Dedifferentiated amniotic fluid mesenchymal stem cell (primary cell): ENCODE results near the gene COL23A1.
A peak's percentile ranks its signal among the peaks of the same experiment; 100 is the strongest.

Experiments
- DNase-seq: peaks from one replicate; pipeline ENCODE4 v3.0.0-alpha.2; 2016; ENCODE audit errors: extremely low spot score

Gene COL23A1

DNA sequence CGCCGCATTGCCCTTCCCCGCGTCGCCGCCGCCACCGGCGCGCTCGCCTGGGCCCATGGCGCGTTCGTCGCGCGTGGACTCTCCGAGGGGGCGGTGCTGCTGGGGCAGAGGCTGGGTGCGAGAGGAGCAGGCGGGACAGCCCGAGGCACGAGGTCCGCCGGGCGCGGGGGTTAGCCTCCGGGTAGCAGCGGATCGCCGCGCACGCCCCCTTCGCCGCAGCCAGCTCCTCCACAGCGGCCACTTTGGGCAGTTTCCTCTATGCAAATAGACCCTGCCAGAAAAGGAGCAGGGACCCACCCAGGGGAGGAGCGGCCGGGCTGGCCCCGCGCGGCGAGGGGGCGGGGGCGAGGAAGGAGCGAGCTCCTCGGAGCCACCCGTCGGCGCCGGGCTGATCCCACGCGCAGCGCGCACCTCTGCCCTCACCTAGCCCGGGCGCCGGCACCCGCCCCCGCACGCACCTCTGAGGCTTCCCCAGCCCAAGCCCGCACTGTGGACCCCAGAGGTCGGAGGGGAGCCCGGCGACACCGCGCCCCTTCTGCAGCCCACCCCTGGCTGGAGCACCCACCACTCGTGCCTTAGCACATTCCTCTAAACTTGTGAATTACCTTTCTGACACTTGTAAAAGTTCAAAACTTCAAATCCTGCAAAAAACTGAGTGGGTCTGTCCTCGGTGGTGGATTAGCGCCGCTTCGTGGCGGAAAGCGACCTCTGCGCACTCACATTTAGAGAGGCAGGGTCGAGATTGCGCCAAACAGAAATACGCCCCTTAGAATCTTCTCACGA lies at the start of gene COL23A1:
Gene COL23A1 (minus strand): TSS at position 253 of the 783 bp plus-strand sequence.
- DNase-seq = peak; percentile 45

GRCh38 chr5:178637356-178638074 lies 47.3 kb upstream of the COL23A1 start:
- no peak for DNase-seq

DNA sequence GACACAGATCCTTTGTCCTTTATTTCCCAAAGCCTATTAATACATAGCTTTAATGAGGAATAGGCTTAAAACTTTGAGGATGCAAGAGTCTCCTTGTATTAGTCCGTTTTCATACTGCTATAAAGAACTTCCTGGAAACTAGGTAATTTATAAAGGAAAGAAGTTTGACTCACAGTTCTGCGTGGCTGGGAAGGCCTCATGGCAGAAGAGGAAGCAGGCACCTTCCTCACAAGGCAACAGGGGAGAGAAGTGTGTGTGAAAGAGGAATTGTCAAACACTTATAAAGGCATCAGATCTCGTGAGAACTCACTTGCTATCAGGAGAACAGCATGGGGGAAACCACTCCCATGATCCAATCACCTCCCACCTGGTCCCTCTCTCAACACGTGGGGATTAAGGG lies 42.1 kb upstream of the COL23A1 start:
- DNase-seq = no peak

DNA sequence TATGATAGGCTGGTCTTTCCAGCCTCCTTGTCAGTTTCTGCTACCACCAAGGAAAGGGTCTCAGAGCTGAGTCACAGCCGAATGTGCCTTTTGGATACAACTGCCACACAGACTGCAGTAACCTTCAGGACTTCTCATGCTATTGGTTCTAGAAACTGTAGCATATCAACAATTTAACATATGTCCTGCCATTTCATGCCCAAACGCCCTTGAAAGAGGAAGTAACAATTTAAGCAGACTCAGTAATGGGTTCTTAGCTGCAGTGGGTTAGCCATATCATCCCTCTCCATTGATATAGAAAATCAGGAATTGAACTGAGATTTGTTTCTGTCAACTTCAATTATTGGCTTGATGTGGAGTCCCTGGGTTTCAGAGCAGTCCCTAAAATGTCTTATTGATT lies 40.8 kb upstream of the COL23A1 start:
- DNase-seq = no peak

DNA sequence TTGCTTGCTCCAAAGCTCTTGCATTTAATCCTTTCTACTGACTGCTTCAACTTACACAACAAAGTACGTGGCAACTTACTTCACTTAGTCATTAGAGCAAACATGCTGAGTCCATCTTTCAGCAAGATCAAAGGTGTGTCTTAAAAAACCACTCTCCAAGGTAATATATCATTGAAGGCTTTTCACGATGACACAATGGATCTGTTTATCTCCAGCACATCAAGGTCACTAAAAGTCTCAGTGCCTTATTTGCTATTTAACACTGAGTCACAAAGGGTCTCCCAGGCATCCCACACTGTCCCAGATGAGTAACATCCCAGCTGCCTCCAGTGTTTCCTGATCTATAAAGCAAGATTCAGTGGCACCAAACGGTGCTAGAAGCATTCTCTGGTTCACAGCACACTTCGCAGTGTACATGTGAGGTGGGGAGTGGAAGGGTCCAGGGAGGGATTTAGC lies 40.3 kb upstream of the COL23A1 start:
- DNase-seq = no peak

DNA sequence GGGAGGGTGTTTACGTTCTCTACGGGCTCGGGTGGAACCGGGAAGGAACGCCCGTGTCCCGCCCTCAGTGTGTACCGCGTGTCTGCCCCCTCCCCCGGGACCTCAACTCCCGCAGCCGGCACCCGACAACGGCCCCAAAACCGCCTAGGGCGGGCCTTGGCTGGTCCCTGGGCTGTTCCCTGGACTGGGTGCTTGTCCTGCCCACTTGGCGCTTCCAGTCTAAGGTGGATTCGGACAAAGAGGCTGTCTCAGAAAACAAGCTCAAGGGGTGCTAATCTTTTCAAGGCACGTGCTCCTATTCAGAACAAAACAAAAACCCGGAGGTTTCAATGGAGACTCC lies 37.0 kb upstream of the COL23A1 start:
- DNase-seq = no peak

- DNase-seq = peak; percentile 91
Observed at GRCh38 chr5:178626484-178627258, 36.5 kb upstream of the COL23A1 start, which contains the start of gene CLK4. CLK4 (minus strand) TSS chr5:178627050; CDS start chr5:178623416, 3,634 bp downstream.

- DNase-seq = no peak
Observed at GRCh38 chr5:178625679-178626483, 35.7 kb upstream of the COL23A1 start.

DNA sequence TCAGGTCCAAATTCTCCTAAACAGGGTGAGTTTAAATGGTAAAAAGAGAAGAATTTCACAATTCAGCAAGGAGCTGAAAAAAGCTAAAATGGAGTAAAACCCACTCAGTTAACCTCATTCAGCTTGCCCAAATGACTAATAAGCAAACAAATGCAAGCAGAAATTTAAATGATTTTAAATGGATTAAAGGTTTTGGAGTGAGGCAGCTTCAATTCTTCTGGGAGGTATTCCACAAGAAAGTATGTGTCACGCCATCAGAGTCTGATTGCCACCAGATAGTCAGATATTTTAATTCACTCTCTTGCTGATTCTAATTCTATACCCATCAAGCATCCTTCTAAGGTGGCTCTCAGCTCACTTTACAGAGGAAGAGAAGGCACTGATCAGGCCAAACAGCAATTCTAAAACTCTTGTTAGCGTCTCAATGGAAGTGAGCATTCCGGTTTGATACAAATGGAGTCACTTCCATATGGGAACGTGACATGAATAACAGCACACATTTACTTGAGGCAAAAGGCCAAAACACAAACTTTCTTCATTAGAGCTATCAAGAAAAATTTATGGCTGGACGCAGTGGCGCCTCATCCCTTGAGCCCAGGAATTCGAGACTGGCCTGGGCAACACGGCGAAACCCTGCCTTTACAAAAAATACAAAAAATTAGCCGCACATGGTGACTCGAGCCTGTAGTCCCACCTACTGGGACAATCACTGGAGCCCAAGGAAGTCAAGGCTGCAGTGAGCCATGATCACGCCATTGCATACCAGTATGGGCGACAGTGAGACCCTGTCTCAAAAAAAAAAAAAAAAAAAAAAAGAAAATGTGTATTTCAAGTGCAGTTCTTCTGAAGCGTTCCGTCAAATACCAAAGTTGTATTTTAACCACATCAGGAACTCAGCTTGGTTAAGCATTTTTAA lies 34.7 kb upstream of the COL23A1 start:
- no peak for DNase-seq

DNA sequence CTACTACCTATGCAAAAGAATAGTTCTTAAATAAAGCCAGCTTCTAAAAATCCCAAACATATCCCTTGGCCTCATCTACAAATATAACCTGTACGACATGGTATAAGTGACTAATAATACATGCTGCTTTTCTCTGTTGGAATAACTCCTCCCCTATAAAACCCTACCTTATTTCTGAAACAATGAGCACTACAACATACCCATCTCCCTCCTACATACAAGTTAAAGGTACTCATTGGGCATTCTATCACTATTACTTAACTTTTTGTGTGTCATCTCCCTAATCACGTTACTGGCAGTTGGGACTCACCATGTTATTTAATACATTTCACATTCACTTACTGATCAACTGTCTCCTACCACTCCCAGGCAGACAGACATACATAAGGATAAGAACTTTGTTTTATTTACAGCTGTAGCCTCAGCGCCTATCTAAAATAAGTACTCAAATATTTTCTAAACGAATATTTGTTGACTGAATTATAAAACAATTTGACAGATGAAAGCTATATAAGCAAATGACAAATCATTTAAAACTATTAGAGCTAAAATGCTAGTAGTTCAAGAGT lies 32.6 kb upstream of the COL23A1 start:
- DNase-seq = no peak

- DNase-seq = no peak
Observed at GRCh38 chr5:178619390-178619789, 29.2 kb upstream of the COL23A1 start.

DNA sequence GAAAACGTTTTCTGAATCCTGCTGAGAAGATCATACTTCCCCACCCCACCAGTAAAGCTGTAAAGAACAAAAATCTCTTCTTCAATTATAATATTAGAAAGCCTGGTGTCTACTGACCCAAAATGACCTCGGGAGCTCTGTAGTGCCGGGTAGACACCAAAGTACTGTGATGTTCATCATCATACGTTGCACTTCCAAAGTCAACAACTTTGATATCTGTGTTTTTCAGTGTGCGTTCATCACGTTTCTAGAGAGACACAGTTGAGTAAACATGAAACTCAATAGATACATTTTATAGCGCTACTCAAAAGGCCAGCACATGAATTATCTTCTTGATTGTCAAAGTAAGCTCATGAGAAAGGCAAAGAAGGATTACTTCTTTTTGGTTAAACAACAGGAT lies 22.1 kb upstream of the COL23A1 start:
- DNase-seq = no peak

- no peak for DNase-seq
Observed at GRCh38 chr5:178606269-178606668, 16.1 kb upstream of the COL23A1 start.

DNA sequence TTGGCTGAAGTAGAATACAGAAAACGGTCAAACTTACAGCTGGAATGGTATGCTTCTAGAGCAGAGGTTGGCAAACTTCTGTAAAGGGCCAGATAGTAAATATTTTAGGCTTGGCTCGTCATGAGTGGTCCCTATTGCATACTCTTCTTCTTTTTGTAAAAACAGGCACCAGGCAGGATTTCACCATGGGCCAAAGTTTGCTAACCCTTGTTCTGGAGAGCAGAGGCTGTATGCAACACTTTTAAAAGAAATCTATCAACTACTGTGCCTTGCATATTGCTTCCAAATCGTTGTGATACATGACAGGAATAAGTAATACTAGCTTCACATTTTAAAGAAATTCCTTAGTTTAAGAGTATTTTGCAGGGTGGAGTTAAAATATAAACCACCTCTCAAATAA lies 15.6 kb upstream of the COL23A1 start:
- no peak for DNase-seq

- no peak for DNase-seq
Observed at GRCh38 chr5:178602752-178603151, 12.6 kb upstream of the COL23A1 start.

DNA sequence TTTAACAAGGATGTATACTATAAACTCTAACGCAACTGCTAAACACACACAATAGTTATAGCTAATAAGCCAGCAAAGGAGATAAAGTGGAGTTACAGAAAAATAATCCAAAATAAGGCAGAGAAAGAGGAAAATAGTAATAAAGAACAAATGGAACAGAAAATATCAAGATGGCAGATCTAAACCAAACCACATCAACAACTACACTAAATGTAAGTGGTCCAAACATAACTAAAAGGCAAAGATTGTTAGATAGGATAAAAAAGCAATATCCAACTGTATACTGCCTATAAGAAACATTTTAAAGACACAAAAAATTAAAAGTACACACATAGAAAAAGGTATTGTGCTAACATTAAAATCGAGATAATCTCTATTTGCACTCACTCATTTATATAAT lies 5.6 kb upstream of the COL23A1 start:
- DNase-seq = no peak

- DNase-seq = no peak
Observed at GRCh38 chr5:178595150-178595549, 5.0 kb upstream of the COL23A1 start.

DNA sequence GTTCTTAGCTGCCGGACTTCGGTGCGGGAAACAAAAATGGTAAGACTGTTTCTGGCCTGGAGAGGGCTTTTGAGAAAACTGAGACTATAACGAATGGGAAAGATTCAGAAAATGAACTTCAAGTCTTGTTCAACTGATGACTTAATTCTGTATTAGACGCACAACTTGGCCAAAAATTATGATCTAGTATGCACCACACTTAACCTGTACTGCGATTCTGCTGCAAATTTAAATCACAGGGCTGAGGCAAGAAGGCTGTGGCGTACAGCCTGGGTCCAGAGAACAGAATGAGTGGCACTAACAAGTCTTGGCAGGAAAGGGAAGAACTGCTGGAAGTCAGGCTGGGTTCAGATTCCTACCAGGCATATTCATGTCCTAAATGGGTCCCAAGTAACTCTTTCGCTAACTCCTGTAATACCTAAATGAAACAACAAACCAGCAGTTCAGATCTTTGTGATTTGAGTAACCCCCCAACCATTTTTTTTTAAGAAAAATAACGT lies 781 bp upstream of the COL23A1 start:
- no peak for DNase-seq

DNA sequence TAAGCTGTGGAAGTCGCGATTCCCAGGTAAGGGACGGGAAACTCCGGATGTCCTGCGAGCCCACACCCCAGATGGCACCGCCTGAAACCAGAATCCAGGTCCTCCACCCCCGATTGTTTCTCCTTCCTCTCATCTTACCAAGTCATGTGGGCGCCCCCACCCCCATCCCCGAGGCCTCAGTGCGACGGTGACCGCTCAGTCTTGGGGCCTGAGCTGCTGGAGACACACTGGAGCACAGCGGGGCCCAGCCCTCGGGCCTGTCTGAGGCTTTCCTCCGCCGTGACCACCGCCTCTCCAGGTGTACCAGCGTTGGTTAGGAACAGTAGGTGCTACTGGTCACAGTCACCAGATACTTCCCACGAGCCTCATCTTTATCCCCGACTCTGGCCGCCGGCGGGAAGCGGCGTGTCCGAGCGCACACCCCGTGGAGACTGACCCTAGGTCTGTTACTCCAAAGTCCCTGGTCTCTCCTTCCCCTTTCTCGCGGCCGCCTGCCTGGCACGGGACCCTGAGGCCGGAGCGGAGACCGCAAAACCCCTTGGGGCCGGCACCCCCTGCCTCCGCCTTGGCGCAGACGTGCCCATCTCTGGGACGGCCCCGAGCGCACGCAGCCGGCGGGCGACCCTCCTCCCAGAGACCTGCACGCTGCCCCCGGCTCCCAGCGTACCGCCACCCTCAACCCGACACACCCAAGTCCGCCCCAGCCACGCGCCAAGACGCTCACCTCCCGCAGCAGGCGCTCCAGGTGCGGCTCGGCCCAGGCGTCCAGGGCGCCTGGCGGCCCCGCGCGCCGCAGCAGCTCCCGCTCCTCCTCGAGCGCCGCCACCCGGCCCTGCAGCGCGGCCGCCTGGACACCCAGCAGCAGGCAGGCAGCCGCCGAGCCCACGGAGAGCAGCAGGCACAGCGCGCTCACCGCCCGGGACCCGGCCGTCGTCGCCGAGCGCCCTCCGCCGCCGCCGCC lies 733 bp downstream of the COL23A1 start:
- DNase-seq = no peak
